Right kidney (tissue), 1 donor: ENCODE results near the gene RGS6.
A peak's percentile ranks its signal among the peaks of the same experiment; 100 is the strongest.

ENCODE experiments used
- DNase-seq: peaks from one replicate; pipeline ENCODE4 v3.0.0-alpha.2; 2016

RGS6 gene

DNA sequence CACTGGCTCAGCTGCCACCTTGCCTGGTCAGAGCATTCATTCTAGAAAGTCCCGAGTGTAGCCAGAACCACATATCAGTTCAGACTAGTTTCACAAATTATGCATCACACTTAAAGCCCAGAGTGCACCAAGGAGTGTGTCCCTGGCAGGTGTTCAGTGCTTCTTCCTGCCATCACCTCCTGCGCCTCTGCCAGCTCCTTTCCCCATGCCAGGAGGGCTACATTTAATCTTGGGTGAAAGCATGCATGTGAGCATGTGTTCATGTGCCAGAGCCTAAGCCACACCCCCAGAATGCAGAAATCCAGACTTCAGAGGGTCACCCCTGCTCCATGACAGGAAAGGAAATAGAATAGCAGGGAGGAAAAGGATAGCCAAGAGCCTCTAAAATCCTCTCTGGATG is 580.1 kb downstream of the RGS6 start:
- DNase-seq: no peak

DNA sequence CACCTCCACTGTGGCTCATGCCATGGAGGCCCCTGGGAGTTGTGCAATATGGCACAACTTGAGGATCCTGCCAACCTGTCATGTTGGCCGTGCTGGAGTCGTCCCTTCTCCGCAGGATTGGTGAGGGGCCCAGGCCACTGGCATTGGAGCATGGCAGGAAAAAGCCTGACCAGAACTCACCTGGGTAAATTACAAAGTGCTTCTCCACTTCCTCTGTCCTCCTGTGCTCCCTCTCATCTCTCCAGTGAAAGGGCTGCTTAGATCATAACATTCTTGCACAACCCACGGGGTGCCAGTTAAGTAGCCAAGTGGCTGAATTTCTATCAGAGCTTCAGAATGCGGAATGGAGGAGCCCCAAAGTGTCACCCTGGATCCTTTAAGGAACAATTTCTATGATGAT is 580.7 kb downstream of the RGS6 start:
- DNase-seq: no peak

DNA sequence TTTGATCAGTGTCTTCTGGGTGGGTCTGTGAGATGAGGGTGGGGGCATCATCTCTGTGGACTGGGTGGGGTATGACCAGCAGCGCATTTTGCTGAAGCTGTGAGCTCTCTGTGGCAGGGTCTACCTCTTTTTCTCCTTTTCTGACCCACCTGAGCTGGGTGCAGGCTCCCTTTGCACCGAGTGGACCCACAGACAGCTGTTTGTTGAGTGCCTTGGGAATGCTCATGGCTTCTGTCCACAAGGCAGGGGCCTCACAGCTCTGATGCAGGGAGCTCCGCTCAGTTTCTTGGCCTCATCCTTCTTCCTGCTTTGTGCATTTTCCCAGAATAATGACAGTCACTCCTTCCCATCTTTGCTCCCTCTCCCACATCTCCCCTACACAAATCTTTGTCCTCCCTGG is 581.1 kb downstream of the RGS6 start:
- no peak for DNase-seq

DNA sequence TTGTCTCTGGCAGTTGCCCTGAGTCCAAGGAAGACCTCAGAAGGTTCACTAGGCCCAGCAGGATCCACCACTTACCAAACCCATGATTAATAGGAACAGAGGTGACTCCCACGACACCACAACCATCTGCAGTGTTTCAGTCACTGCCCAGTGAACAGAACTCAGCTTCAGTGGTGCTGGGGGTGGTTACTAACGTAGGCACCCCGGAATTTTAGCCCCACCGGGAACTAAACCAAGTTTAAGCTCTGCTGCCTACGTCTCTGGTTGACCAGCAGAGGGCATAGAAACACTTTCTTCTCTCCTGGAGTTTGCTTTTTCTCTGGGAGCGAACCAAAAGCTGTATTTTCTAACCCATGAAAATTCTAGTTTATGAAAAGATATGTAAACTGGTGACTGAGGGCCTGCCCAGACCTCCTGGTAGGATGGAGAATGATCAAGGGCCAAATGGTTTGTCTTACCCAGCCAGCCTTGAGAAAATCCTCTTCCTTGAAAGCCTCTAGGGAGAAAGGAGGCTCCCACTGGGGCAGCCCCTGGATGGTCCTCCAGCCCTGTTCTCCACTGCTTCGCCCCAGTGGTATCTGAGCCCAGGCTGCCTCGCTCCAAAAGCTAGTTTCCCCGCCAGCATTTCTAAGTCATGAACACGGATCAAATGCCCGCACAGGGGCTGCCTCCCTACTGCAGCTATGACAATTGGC is 581.9 kb downstream of the RGS6 start:
- peak; percentile 52 for DNase-seq

DNA sequence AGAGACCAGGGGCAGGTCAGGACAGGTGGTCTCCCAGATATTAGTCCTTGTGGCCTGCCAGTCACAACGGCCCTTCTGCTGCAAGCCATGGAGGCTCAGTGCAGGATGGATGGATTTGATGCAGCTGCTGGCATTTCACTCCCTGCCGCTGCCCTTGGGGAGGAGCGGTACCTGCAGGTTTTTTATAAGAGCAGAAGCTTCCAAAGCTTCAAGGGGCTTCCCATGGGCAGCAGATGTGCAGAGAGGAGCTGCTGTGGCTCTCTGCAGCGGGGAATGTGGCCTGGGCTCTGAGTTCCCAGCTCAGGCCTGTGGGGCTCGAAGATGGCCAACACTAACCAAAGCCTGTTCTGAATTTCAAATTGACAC is 582.4 kb downstream of the RGS6 start:
- DNase-seq: no peak

DNA sequence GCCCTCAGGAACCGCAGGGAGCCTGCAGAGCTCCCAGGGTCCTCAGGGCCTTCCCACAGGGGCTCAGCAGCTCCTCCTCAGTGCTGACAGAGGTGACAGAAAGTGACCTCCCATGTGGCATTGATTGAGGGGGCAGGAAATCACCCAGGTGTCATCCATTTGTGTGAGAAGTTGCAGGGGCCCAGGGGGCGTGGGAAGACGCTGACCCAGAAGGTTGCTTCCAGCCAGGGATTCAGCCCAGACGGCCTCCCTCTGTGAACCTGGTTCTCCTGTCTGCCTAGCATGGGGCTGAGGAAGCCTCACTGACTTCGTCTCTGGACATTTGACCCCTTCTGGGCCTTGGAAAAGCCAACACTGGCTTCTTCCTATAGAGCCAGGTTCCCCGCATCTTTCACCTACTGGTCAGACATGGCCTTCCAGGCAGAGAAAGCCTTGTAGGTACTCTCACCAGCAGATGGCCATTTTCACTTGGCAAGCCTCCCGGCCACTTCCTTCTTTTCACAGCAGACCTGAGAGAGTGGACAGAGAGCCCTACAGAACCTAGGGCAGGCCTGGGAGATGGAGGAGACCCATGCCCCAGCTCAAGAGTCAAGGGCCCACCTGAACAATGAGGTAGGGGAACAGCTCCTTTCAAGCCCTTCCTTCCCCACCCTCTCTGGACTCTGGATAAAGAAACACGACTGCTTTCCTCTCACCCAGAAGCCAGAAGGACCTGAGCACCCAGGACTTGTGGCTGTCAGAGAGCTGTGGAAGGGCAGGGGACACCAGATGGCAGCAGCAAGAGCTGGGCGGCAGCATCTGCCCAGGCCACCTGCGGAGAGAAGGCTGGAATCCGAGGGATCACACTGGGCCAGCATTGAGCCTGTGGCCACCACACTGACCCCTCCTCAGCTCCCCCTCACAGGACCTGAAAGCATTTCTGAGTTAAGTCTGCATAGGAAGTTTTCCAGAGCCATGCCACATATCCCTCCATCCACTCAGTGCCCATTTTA is 583.8 kb downstream of the RGS6 start:
- DNase-seq: no peak

DNA sequence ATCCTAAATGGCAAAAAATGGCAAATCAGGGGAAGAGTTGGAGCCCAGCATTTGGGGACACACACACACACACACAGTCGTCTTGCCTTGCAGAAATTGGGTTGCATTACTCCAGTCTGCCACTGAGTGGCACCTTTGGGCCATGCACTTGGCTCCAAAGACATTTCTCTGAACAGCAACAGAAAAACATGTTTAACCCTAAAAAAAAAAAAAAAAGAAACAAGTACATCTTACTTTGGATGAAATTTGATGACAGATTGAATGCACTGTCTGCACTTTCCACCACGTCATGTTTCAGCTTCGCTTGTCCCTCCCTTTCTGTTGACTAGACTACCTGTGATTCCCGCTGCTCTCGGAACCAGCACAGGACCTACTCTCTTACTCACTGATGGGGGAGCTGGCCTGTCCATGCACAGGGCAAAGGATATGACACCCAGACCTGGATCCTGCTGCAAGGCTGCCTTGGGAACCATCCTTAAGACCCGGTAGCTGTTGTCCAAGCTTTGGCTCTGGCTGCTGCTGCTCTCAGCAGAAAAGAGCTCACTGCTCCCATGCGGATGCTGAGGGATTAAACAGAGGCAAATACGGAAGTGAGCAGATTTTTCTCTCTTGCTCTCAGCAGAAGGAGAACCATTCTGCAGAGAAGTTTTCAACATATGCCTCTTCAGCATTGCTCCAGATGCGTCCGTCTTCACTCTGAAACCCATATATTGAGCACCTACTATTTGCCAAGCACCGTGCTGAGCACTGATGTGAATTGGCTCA is 584.9 kb downstream of the RGS6 start:
- DNase-seq: peak; percentile 58

DNA sequence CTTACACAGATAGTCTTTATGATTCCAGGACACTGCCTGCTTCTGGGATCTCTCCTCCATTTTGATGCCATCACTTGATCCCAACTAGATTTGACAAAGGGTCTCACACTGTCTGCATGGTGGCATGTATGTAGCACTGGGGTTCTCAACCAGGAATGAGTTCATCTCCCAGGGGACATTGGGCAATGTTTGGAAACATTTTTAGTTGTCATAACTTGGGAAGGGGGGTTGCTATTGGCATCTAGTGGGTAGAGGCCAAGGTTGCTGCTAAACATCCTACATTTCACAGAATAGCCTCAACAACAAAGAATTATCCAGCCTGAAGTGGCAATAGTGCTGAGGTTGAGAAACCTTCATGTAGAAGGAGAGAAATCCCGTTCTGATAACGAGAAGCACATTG is 585.5 kb downstream of the RGS6 start:
- no peak for DNase-seq

DNA sequence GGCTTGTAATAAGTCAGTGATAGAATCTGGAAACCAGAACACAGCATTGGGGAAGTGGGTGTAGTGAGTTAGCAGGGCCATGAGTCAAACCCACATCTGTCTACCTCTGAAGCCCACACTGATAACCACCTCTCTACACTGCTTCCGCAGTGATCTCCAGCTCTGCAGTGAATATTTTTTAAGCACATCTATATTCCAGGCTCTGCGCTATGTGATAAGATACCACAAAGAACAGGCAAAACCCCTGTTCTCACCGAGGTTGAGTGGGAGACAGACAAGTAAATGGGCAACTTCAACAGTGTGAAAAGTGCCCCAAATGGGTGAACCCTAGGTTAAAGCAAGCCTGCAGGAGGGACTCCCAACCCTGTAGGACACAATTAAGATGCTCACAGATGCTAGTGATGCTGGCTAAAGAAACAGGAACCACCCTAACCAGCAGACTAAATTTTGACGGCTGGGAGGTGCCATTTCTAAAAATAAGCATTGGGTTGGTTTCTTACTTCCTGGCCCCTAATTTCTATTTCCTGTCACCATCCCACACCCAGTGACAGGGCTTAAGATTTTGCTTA is 586.7 kb downstream of the RGS6 start:
- DNase-seq: no peak

DNA sequence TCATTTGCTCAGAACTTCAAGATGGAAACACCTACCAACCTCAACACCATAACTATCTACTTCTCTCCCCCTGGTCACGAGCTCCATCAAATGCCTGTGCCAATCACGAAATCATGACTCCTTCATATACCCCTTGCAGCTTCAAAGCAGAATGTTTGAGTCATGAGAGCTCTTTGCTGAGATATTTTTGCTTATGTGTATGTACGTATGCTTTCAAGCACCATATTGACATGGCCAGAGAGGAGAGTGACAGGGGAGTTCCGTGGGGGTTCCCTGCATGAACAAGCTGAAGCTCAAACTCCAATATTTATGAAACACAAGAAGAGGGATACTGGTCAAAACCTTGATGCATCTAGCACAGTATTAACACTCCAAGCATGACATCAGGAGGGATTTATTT is 587.3 kb downstream of the RGS6 start:
- DNase-seq: no peak

DNA sequence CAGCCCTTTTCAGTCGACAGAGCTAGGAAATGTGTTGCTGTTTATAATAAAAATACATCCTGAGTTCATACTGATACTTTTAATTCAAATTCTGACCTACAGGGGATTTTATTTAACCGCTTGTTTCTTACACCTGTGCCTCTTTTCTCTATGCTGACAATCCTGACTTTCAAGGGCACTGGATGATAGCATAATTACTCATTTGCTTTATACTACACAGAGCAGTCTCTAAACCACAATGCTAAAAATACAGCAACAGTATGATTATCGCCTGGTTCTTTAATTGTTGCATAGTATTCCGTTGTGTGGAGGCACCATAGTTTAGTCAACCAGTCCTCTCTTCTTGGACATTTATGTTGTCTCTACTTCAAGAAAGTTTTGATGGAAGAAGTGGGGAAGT is 588.8 kb downstream of the RGS6 start:
- DNase-seq: no peak

DNA sequence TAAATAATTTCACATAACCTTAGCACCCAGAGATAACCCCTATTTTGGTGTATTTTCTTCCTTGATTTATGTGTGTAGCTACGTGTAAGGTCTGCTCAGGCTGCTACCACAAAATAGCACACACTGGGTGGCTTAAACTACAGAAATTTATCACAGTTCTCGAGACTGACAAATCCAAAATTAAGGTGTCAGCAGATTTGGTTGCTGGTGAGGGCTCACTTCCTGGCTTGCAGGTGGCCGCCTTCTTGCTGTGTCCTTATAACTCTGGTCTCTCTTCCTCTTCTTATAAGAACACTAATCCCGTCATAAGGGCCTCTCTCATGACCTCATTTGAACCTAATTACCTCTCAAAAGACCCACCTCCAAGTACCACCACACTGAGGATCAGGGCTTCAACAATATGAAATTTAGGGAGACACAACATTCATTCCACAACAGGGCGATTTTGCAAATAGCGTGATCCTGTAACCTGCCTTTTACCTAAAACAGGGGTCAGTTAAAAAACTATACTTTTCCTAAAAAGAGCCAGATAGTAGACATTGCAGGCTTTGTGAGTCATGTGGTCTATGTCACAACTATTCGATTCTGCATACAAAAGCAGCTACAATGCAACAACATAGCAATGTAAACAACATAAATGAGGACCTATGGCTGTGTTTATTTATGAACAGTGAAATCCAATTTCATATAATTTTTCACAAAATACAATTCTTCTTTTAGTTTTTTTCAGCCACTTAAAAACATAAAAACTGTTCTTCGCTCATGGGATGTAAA is 589.9 kb downstream of the RGS6 start:
- DNase-seq: no peak

DNA sequence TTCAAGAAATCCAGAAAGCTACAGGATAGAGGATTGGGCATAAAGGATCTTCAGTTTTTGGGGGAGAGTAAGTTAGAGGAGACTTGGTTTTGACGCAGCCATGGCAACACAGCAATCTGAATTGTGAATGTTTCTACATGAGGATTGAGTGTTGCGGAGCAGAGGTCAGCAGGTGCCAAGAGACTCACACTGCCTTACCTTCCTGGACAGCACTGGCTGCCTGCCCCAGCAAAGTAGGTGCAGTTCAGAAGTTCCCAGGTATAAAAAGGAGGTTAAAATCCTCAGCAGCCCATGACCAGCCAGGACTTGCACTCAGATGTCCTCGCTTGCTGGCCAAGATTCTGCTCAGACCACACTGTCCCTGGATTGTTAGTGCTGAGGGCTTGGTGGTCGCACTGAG is 590.6 kb downstream of the RGS6 start:
- DNase-seq: no peak

DNA sequence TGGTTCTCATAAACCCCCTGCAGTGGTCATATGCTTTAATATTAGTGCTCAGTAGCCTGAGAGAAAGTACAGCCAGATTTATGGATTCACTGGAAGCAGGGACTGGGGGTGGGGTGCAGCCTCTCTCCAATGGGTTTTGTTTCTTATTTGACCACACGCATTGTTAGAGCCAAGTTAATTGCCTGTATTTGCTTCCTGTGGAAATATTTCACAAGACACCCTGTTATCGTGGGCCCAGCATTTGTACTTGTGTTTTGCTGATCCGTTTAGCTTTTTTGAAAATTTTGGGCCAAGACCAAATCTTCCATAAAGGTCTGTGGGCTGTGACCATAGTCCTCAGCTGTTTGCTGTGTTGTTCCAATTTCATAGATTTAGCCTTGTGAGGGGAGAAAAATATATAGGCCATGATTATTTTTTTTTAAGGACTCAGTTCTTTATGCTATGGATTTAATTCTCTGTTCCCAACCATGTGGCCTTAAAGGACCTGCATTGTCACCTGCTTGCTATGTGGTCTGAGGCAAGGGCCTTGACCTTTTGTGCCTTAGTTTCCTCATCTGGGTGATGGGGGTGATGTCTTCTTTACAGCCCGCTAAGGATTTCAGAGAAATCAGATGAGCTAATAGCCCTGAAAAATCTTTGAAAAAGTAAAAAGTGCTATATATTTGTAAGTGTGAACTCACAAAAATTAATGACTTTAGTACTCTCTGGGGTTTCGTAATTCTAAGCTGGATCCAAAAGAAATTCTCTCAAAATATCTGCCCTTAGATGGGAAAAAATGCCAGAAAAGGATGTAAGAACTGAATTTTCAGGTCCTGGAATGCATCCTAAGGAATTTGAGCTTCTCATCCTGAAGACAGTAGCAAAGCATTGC is 591.4 kb downstream of the RGS6 start:
- no peak for DNase-seq

DNA sequence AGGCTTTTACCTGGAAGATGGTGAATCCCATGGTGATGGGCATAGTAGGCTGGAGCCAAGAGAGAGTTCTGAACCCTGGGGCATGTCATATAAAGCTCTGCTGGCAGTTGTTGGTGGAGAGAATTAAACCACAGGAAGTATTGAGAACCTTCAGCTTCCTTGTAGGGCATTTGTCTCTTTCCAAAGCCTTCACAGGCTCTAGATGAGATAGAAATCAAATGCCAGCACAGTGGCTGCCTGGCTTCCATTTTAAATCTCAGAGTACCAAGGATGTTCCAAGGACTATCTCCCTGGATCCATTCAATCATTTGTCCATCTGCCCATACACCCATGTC is 592.0 kb downstream of the RGS6 start:
- DNase-seq: no peak

DNA sequence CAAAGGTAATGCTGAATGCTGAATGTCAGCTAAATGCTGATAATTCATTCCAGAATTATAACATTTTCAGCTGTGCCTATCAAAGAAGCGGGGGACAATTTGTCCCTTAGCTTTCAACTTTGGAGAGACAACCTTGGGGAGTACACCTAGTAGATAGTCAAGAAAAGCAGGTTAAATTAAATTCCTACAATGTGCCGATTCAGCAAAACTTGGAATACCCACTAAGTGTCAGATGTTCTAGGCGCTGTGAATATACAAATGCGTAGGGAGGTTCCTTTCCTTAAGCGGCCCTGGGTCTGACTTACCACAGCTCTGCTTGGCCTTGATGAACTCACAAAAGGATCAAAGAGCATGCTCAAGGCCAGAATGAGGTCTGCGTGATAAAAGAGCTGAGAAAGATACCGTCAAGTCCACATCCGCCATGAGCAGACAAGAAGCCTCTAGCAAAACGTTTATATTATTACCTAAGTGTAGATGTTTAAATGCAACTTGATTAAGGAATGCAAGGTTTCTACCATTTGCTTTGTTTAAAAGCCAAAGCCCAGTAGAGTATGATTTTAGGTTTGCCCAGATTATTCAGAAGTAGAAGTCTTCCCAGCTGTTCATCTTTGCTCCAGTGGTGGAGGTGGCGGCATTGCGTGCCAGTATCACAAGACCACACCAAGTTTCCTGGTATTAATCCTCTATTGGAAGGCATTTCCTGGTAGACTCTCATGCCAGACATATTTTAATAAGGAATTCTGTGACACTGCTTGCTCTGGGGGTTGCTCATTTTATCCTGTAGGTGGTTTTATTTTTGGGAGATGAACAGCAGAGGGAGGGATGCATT is 593.1 kb downstream of the RGS6 start:
- no peak for DNase-seq

DNA sequence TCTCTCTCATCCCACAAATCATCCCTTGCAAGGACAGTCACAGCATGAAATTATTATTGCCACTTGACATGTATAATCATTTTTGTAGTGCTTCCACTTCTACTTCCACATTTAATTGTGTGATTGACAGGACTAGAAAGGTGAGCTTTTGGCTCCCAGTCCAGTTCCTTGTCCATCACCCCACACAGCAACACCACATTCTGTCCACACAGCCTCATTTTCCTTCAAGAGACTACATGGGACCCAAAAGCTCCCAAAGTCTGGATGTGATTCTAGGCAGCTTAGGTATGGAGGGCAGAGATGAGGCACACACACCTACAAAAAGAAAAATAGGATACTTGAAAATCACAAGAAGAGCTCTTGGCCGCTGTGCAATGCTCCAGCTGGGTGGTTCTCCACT is 595.4 kb downstream of the RGS6 start:
- no peak for DNase-seq

DNA sequence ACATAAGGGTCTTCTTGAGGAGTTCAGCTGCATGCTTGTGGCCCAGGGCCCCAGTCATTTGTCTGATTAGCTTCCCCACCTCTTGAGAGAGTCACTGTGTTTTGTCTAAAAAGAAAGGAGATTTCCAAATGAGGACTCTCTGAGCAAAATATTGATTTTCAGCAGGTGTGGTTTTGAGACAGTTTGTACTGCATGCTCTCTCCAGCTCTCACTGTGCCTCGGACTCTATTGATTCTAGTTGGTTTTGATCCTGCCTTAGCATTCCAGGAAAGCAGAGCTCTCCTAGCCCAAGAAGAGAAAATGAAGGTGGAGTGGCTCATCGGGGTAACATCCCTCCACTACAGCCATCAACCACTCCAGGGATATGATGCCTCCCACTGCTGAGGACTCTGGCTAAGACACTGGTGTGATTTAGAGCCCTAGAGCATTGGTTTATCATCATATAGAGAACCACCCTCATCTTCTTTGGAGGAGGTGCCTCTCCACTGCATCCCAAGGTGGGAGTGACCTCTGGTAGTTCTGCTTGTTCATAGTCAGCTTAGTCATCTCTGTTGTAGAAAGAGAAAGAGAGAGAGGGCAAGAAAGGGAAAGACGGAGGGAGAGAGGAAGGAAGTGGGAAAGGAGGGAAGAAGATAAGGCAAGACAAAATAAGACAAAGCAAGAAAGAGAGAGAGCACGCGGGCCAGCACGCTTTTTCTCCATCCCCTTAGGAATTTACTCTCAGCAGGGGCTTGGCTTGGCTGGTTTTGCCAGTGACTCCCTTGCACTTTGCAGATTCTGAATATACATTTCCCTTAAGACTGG is 596.0 kb downstream of the RGS6 start:
- no peak for DNase-seq

DNA sequence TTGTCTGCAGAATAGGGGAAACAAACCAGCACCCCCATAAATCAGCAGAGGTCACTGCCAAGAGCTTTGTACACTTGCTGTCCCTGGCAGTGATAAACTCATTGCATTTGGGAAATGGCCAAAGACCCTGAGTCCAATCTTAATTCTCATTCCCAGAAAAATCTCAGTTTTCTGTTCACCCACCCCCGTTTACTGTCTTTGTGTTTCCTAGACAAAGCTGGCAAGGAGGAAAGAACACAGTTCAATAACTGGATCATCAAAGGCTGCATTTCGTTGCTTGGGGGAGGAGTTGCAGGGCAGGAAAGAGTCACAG is 596.6 kb downstream of the RGS6 start:
- DNase-seq: no peak
